Measurements from ENCODE around the gene PRKN.

The PRKN gene

GRCh38 chr6:162727322-162728182 lies at the start of gene PRKN, which contains the start of gene PACRG:
TSS of gene PRKN (minus strand) at chr6:162727766.
TSS of gene PACRG (plus strand) at chr6:162727974.
- DNase-seq = peak; percentile 82 to 100 (median 97)

GRCh38 chr6:162777091-162777490 lies 49.5 kb upstream of the PRKN start:
- DNase-seq = no peak

GRCh38 chr6:162773996-162774395 lies 46.4 kb upstream of the PRKN start:
- no peak for DNase-seq

GRCh38 chr6:162772466-162772865 lies 44.9 kb upstream of the PRKN start:
- DNase-seq = no peak

- no peak for DNase-seq
Observed at GRCh38 chr6:162770955-162771354, 43.4 kb upstream of the PRKN start.

- no peak for DNase-seq
Observed at GRCh38 chr6:162770136-162770535, 42.6 kb upstream of the PRKN start.

- no peak for DNase-seq
Observed at GRCh38 chr6:162753775-162754174, 26.2 kb upstream of the PRKN start.

- DNase-seq = no peak
Observed at GRCh38 chr6:162751211-162751859, 23.8 kb upstream of the PRKN start.

- no peak for DNase-seq
Observed at GRCh38 chr6:162750776-162751175, 23.2 kb upstream of the PRKN start.

GRCh38 chr6:162736961-162737360 lies 9.4 kb upstream of the PRKN start:
- DNase-seq = no peak

- no peak for DNase-seq
Observed at GRCh38 chr6:162733489-162733888, 5.9 kb upstream of the PRKN start.

GRCh38 chr6:162730502-162730901 lies 2.9 kb upstream of the PRKN start:
- no peak for DNase-seq

- no peak for DNase-seq
Observed at GRCh38 chr6:162728706-162729105, 1.1 kb upstream of the PRKN start.

GRCh38 chr6:162728197-162728596 lies 631 bp upstream of the PRKN start:
- peak in 18 of 56 donors; percentile 9 to 66 (median 38) for DNase-seq

GRCh38 chr6:162726947-162727321 lies 632 bp downstream of the PRKN start:
- peak in 2 of 56 donors; percentile 34 to 53 for DNase-seq

- no peak for DNase-seq
Observed at GRCh38 chr6:162722633-162723032, 4.9 kb downstream of the PRKN start.

- DNase-seq = no peak
Observed at GRCh38 chr6:162722226-162722625, 5.3 kb downstream of the PRKN start.

GRCh38 chr6:162721404-162721687 lies 6.2 kb downstream of the PRKN start:
- no peak for DNase-seq

- DNase-seq = no peak
Observed at GRCh38 chr6:162719528-162719927, 8.0 kb downstream of the PRKN start.

- DNase-seq = peak in 4 of 56 donors; percentile 4 to 29 (median 13)
Observed at GRCh38 chr6:162715601-162716000, 12.0 kb downstream of the PRKN start.

- peak in 2 of 56 donors; percentile 12 to 26 for DNase-seq
Observed at GRCh38 chr6:162713974-162714780, 13.4 kb downstream of the PRKN start.

- no peak for DNase-seq
Observed at GRCh38 chr6:162712694-162713093, 14.9 kb downstream of the PRKN start.
